Measurements from ENCODE around the gene TNNT1. TPM values are rescaled to one million over a fixed set of nuclear protein-coding genes. Genes with fewer than 3 reads are reported as not detected.
A peak's percentile ranks its signal among the peaks of the same experiment; 100 is the strongest.

The TNNT1 gene
- total and polyA plus RNA-seq, 9 donors, result 1.3 to 3.6 (median 2.7) TPM; not detected in 4

DNA sequence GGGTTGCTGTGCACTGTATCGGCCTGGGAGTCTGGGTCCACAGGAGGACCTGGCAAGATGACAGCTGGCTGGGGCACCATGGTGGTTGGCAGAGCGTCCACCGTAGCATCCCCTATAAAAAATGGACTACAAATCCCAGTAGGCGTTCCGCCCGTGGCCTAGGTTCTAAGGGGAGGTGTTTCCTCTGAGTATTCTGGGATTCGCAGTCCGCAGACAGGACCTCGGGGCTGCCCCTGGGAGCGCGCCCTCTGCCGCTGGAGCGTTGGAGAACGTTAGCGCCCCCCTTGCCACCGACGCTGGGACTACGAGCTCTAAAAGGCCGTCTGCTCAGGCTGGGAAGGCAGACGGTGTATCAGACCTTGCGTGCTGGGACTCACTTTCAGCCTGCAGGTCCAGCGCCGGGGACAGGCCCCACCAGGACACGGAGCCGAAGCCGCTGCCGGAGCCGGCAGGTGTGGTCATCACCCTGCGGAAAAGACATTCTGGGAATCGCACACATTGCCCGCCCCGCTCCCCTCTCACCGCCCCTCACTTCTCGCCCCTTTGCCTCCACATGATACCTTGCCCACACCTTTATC is 17.0 kb upstream of the TNNT1 start:
- Histone ChIP-seq H3K9me3 (no peaks in the 10 kb centered on the region), H3K27ac (no peak overlapping the region), H3K4me1 (ENCODE audit: insufficient read depth) (no peaks in the 10 kb centered on the region), H3K27me3 (peaks cover under 1% of the 10 kb centered on the region), H3K36me3 (no peaks in the 10 kb centered on the region), H3K4me3 (peak overlapping the region; percentile 29)
- TF ChIP-seq POLR2A (IDR thresholded peaks at IDR 0.05) (no peak), EP300 (IDR thresholded peaks at IDR 0.05) (no peak)
- TF ChIP-seq, protein P1, sequence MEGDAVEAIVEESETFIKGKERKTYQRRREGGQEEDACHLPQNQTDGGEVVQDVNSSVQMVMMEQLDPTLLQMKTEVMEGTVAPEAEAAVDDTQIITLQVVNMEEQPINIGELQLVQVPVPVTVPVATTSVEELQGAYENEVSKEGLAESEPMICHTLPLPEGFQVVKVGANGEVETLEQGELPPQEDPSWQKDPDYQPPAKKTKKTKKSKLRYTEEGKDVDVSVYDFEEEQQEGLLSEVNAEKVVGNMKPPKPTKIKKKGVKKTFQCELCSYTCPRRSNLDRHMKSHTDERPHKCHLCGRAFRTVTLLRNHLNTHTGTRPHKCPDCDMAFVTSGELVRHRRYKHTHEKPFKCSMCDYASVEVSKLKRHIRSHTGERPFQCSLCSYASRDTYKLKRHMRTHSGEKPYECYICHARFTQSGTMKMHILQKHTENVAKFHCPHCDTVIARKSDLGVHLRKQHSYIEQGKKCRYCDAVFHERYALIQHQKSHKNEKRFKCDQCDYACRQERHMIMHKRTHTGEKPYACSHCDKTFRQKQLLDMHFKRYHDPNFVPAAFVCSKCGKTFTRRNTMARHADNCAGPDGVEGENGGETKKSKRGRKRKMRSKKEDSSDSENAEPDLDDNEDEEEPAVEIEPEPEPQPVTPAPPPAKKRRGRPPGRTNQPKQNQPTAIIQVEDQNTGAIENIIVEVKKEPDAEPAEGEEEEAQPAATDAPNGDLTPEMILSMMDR (IDR thresholded peaks at IDR 0.05), result no peak
- peak in 3 of 5 donors; percentile 34 to 54 (median 46) for DNase-seq
- 0 to 2% (median 1%) methylated on average over 33 to 34 of the region's 34 CpGs for whole genome bisulfite sequencing, 3 donors
- intact Hi-C loops (cut with DNase I), result no loop called here

- no peaks in the 10 kb centered on the region for H3K36me3 ChIP-seq
- H3K9me3 ChIP-seq, result no peaks in the 10 kb centered on the region
- WGBS, 3 donors, result 14 to 18% (median 16%) methylated on average over 54 to 61 of the region's 61 CpGs
- TF ChIP-seq POLR2A (IDR thresholded peaks at IDR 0.05), result no peak
- H3K27ac ChIP-seq, result no peak overlapping the region
- H3K4me3 ChIP-seq, result no peak overlapping the region
- intact Hi-C loops (cut with DNase I), result no loop called here
- H3K27me3 ChIP-seq, result peaks cover 4% of the 10 kb centered on the region
- H3K4me1 ChIP-seq (ENCODE audit: insufficient read depth), result peaks cover 3% of the 10 kb centered on the region
- no peak for DNase-seq
Measured at GRCh38 chr19:55161571-55162322, 12.7 kb upstream of the TNNT1 start.

GRCh38 chr19:55160986-55161365 is 12.0 kb upstream of the TNNT1 start:
- WGBS, 3 donors, result 3 to 12% (median 9%) methylated on average over 20 to 32 of the region's 32 CpGs
- Histone ChIP-seq H3K4me3 (no peak overlapping the region), H3K4me1 (ENCODE audit: insufficient read depth) (peaks cover 3% of the 10 kb centered on the region), H3K27ac (no peak overlapping the region), H3K27me3 (peaks cover 4% of the 10 kb centered on the region), H3K36me3 (no peaks in the 10 kb centered on the region), H3K9me3 (no peaks in the 10 kb centered on the region)
- no peak for DNase-seq
- TF ChIP-seq POLR2A (IDR thresholded peaks at IDR 0.05), result no peak
- TF ChIP-seq EP300 (IDR thresholded peaks at IDR 0.05), result no peak
- TF ChIP-seq, protein P1 (IDR thresholded peaks at IDR 0.05), result no peak
- intact Hi-C loops (cut with DNase I), result no loop called here

- Histone ChIP-seq H3K9me3 (no peaks in the 10 kb centered on the region), H3K27me3 (peaks cover 4% of the 10 kb centered on the region), H3K4me3 (no peak overlapping the region), H3K4me1 (ENCODE audit: insufficient read depth) (peaks cover 3% of the 10 kb centered on the region), H3K27ac (no peak overlapping the region), H3K36me3 (no peaks in the 10 kb centered on the region)
- intact Hi-C loops (cut with DNase I), result no loop called here
- TF ChIP-seq EP300 (IDR thresholded peaks at IDR 0.05) (no peak), POLR2A (IDR thresholded peaks at IDR 0.05) (no peak)
- TF ChIP-seq, protein P1 (IDR thresholded peaks at IDR 0.05), result peak in 2 of 3 donors; percentile 12 to 36
- WGBS, 3 donors, result 1 to 4% (median 2%) methylated on average over 24 to 33 of the region's 33 CpGs
- peak; percentile 38 to 78 (median 62) for DNase-seq
Measured at GRCh38 chr19:55160128-55160985, 11.4 kb upstream of the TNNT1 start.
